Right atrium auricular region (tissue), 2 donors: ENCODE results near the gene OR2H1. TPM values are rescaled to one million over a fixed set of nuclear protein-coding genes. Genes with fewer than 3 reads are reported as not detected.

Experiments used
- DNase-seq: peaks from one replicate; pipeline ENCODE4 v3.0.0-alpha.2; 2019; ENCODE audit warnings: low spot score
- H3K27ac ChIP-seq, 2 donors: fragments of 200-600 bp; sonication (generic); 1 replicate in 1 of 2; 2 replicates in 1 of 2; pipeline ENCODE4 v1.5.1; 2016 to 2019
- H3K27me3 ChIP-seq, 2 donors: fragments of 200-600 bp; sonication (generic); one replicate each; pipeline versions ENCODE4 v1.5.1 to v1.6.0; 2017 to 2019
- H3K36me3 ChIP-seq: fragments of 200-600 bp; sonication (generic); one replicate; pipeline ENCODE4 v1.5.1; 2016
- H3K4me1 ChIP-seq, 2 donors: fragments of 200-600 bp; sonication (generic); one replicate each; pipeline versions ENCODE4 v1.5.1 to v1.6.0; 2017 to 2019
- H3K4me3 ChIP-seq, 2 donors: fragments of 200-600 bp; sonication (generic); 1 replicate in 1 of 2; 2 replicates in 1 of 2; pipeline ENCODE4 v1.5.1; 2017 to 2019; ENCODE audit warnings: mild to moderate bottlenecking in 1 of 2, moderate library complexity in 1 of 2
- H3K9me3 ChIP-seq, 2 donors: fragments of 200-600 bp; sonication (generic); one replicate each; pipeline ENCODE4 v1.5.1; 2019
- total RNA-seq, 2 donors: library from RNA; depleted of rRNA; stranded (reverse); fragments of >200 nt; gene quantifications; one replicate each; pipeline ENCODE4 v1.1.0, GENCODE V29; 2016
- TF ChIP-seq, protein P1 (sequence below), 2 donors: fragments of 200-600 bp; sonication (generic); IDR thresholded peaks; one replicate each; pipeline ENCODE4 v1.5.1; 2019; ENCODE audit warnings: antibody characterized with exemption in 2 of 2

The OR2H1 gene
- total RNA-seq, 2 donors from 2014 or later, result not detected

- Histone ChIP-seq H3K4me3 (no peak overlapping the region), H3K36me3 (no peaks in the 10 kb centered on the region), H3K27ac (no peak overlapping the region), H3K9me3 (no peaks in the 10 kb centered on the region), H3K27me3 (no peaks in the 10 kb centered on the region), H3K4me1 (no peaks in the 10 kb centered on the region)
- DNase-seq, result no peak
- TF ChIP-seq, protein P1, sequence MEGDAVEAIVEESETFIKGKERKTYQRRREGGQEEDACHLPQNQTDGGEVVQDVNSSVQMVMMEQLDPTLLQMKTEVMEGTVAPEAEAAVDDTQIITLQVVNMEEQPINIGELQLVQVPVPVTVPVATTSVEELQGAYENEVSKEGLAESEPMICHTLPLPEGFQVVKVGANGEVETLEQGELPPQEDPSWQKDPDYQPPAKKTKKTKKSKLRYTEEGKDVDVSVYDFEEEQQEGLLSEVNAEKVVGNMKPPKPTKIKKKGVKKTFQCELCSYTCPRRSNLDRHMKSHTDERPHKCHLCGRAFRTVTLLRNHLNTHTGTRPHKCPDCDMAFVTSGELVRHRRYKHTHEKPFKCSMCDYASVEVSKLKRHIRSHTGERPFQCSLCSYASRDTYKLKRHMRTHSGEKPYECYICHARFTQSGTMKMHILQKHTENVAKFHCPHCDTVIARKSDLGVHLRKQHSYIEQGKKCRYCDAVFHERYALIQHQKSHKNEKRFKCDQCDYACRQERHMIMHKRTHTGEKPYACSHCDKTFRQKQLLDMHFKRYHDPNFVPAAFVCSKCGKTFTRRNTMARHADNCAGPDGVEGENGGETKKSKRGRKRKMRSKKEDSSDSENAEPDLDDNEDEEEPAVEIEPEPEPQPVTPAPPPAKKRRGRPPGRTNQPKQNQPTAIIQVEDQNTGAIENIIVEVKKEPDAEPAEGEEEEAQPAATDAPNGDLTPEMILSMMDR (IDR thresholded peaks at IDR 0.05), result no peak
Observed at GRCh38 chr6:29491574-29491973, 34.6 kb downstream of the OR2H1 start.

GRCh38 chr6:29493261-29493660 is 36.3 kb downstream of the OR2H1 start:
- no peak for DNase-seq
- H3K4me3 ChIP-seq, result no peak overlapping the region
- no peak overlapping the region for H3K27ac ChIP-seq
- TF ChIP-seq, protein P1 (IDR thresholded peaks at IDR 0.05), result no peak
- no peaks in the 10 kb centered on the region for H3K9me3 ChIP-seq
- no peaks in the 10 kb centered on the region for H3K27me3 ChIP-seq
- H3K4me1 ChIP-seq, result no peaks in the 10 kb centered on the region
- no peaks in the 10 kb centered on the region for H3K36me3 ChIP-seq

DNA sequence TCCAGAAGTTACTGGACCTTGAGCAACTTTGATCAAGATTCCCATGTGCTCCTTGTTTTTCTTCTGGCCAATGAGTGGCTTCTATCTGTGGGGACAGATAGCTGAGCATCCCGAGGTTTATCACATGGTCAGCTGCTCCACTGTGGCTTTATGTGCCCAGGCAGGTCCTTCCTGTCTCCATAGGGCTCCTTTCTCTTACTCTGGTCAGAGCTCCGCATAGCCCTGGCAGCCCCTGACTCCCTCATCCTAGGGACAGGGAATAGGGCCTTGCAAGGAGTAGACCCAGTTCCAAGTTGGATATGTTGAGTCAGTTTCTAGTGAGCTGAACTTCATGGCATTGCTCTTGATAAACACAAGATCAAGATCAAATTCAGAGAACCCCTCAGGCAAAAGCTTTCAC is 37.2 kb downstream of the OR2H1 start:
- H3K9me3 ChIP-seq, result no peaks in the 10 kb centered on the region
- no peak overlapping the region for H3K4me3 ChIP-seq
- no peak for DNase-seq

GRCh38 chr6:29495571-29495970 is 38.6 kb downstream of the OR2H1 start:
- H3K27me3 ChIP-seq, result no peaks in the 10 kb centered on the region
- H3K4me3 ChIP-seq, result no peak overlapping the region
- no peaks in the 10 kb centered on the region for H3K36me3 ChIP-seq
- TF ChIP-seq, protein P1 (IDR thresholded peaks at IDR 0.05), result no peak
- no peaks in the 10 kb centered on the region for H3K4me1 ChIP-seq
- no peaks in the 10 kb centered on the region for H3K9me3 ChIP-seq
- H3K27ac ChIP-seq, result no peak overlapping the region
- no peak for DNase-seq

More for the DNA sequence above, 37.2 kb downstream of the OR2H1 start:
- TF ChIP-seq, protein P1 (IDR thresholded peaks at IDR 0.05), result no peak
- no peaks in the 10 kb centered on the region for H3K27me3 ChIP-seq
- no peaks in the 10 kb centered on the region for H3K4me1 ChIP-seq
- no peak overlapping the region for H3K27ac ChIP-seq
- no peaks in the 10 kb centered on the region for H3K36me3 ChIP-seq

GRCh38 chr6:29496961-29497360 is 40.0 kb downstream of the OR2H1 start:
- peak; percentile 16 for DNase-seq
- Histone ChIP-seq H3K36me3 (no peaks in the 10 kb centered on the region), H3K9me3 (no peaks in the 10 kb centered on the region), H3K4me1 (no peaks in the 10 kb centered on the region), H3K27ac (no peak overlapping the region), H3K4me3 (no peak overlapping the region), H3K27me3 (no peaks in the 10 kb centered on the region)
- TF ChIP-seq, protein P1 (IDR thresholded peaks at IDR 0.05), result no peak

DNA sequence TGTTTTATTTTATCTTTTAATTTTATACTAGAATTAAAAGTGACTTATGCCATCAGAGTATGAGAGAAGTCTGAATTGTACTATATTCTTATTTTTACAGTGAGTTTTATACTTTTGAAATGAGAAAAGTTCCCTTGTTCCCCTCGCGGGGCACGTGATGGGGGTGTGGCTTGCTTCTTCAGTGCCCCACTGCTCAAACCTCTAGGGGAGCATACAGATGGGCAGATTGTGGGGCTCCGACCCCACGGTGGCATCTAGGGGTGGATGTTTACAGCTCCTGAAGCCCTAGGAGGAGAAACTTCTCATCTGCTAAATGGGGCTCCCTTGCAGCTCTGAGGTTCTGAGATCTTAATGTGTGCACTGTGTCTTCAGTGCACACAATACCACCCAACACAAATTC is 42.7 kb downstream of the OR2H1 start:
- H3K27me3 ChIP-seq, result no peaks in the 10 kb centered on the region
- H3K4me3 ChIP-seq, result no peak overlapping the region
- H3K9me3 ChIP-seq, result no peaks in the 10 kb centered on the region
- H3K4me1 ChIP-seq, result no peaks in the 10 kb centered on the region
- DNase-seq, result no peak
- no peak overlapping the region for H3K27ac ChIP-seq
- no peaks in the 10 kb centered on the region for H3K36me3 ChIP-seq
- TF ChIP-seq, protein P1 (IDR thresholded peaks at IDR 0.05), result no peak
